Endothelial cell of umbilical vein (primary cell): ENCODE measurements around the gene RPS6KA4. TPM values are rescaled to one million over a fixed set of nuclear protein-coding genes. Genes with fewer than 3 reads are reported as not detected.

ENCODE experiments used
- BruUV-seq: library from RNA; stranded (reverse); fragments of 400-500 nt; replicated peaks from 2 replicates; lab custom pipeline; 2021; lab: Mats Ljungman, UMichigan
- CTCF ChIA-PET: fragments of 300-600, 350-600 bp; sonication (Branson Sonifier 250); formaldehyde crosslinking; loops from one replicate; lab custom pipeline; 2021; ENCODE audit warnings: antibody characterized with exemption, inconsistent platforms; lab: Charles Lee
- POLR2A ChIA-PET: fragments of 300-600, 350-600 bp; sonication (Branson Sonifier 250); formaldehyde crosslinking; loops from one replicate; lab custom pipeline; 2021; ENCODE audit warnings: antibody characterized with exemption, inconsistent platforms; lab: Charles Lee
- DNase-seq: peaks from one replicate; pipeline ENCODE4 v3.0.0-alpha.2; 2011; ENCODE audit warnings: low read depth, low spot score
- FAIRE-seq: peaks from 2 replicates; lab custom pipeline; 2011; peaks lifted over from hg19 to GRCh38; lab: Jason Lieb, UNC
- H2AFZ ChIP-seq: 2 replicates; pipeline ENCODE4 v1.6.0; 2012; ENCODE audit warnings: low read depth, low read length, control low read depth, inconsistent platforms
- H3K27ac ChIP-seq: 2 replicates; pipeline ENCODE4 v1.5.1; 2011; ENCODE audit warnings: low read depth, mild to moderate bottlenecking, control low read depth, low read length, moderate library complexity; ENCODE audit not compliant: insufficient read depth
- H3K27me3 ChIP-seq, 2 experiments: 2 replicates each; pipeline versions ENCODE4 v1.6.0 to v1.6.1; 2011; ENCODE audit warnings: low read length in 2 of 2, mixed read lengths in 1 of 2; ENCODE audit not compliant: control insufficient read depth in 2 of 2, insufficient read depth in 2 of 2
- H3K36me3 ChIP-seq, 2 experiments: 2 replicates in 1 of 2; 3 replicates in 1 of 2; pipeline ENCODE4 v1.5.1; 2011; ENCODE audit warnings: low read length in 2 of 2, mild to moderate bottlenecking in 1 of 2, moderate library complexity in 1 of 2; ENCODE audit not compliant: control insufficient read depth in 2 of 2, insufficient read depth in 2 of 2; ENCODE audit errors: extremely low read depth in 1 of 2
- H3K4me1 ChIP-seq: 3 replicates; pipeline ENCODE4 v1.5.1; 2011; ENCODE audit warnings: mild to moderate bottlenecking, low read length; ENCODE audit not compliant: control insufficient read depth, insufficient read depth; ENCODE audit errors: extremely low read depth
- H3K4me2 ChIP-seq: 2 replicates; pipeline ENCODE4 v1.6.1; 2011; ENCODE audit warnings: low read length, control low read depth, mixed read lengths; ENCODE audit not compliant: insufficient read depth
- H3K4me3 ChIP-seq, 3 experiments: fragments of 200-600 bp in 1 of 3; sonication (generic), shearing (Covaris generic) in 1 of 3; replicated peaks in 1 of 3; 2 replicates each; pipeline ENCODE4 v1.5.1; 2011 to 2016; ENCODE audit warnings: control low read depth in 3 of 3, low read length in 3 of 3, mild to moderate bottlenecking in 2 of 3, inconsistent platforms in 1 of 3, low read depth in 1 of 3, moderate library complexity in 1 of 3; ENCODE audit not compliant: insufficient read depth in 1 of 3
- H3K79me2 ChIP-seq: 2 replicates; pipeline ENCODE4 v1.6.0; 2012; ENCODE audit warnings: low read length, inconsistent platforms; ENCODE audit not compliant: control insufficient read depth, insufficient read depth
- H3K9ac ChIP-seq: replicated peaks from 2 replicates; pipeline ENCODE3; 2011; ENCODE audit warnings: low read length, control low read depth; ENCODE audit not compliant: insufficient read depth; ENCODE audit errors: extremely low read depth
- H3K9me1 ChIP-seq: replicated peaks from 3 replicates; pipeline ENCODE4 v1.6.0; 2011; ENCODE audit warnings: mild to moderate bottlenecking, low read length; ENCODE audit not compliant: control insufficient read depth, insufficient read depth; ENCODE audit errors: extremely low read depth
- H3K9me3 ChIP-seq: replicated peaks from 2 replicates; pipeline ENCODE4 v1.5.1; 2012; ENCODE audit warnings: low read length, inconsistent platforms; ENCODE audit not compliant: control insufficient read depth, insufficient read depth
- H4K20me1 ChIP-seq: replicated peaks from 2 replicates; pipeline ENCODE3; 2011; ENCODE audit warnings: mild to moderate bottlenecking, low read length; ENCODE audit not compliant: control insufficient read depth, insufficient read depth; ENCODE audit errors: extremely low read depth
- CTCF ChIP-seq, 2 donors: IDR thresholded peaks; 1 replicate in 1 of 2; 2 replicates in 1 of 2; pipeline ENCODE4 v1.5.1; 2011; ENCODE audit warnings: low read length in 2 of 2, mild to moderate bottlenecking in 2 of 2, moderate library complexity in 2 of 2, control low read depth in 1 of 2, inconsistent platforms in 1 of 2, low read depth in 1 of 2; ENCODE audit not compliant: insufficient read depth in 1 of 2; ENCODE audit errors: extremely low read depth in 1 of 2
- GATA2 ChIP-seq: IDR thresholded peaks from 2 replicates; pipeline ENCODE4 v1.7.0; 2011; ENCODE audit warnings: low read depth, mild to moderate bottlenecking, moderate library complexity, mixed read lengths, low read length; ENCODE audit not compliant: insufficient read length, insufficient read depth
- dilution Hi-C: fragments of 300-500 bp; cut with MboI; formaldehyde crosslinking; loops from one replicate; pipeline ENCODE4 v1.15.0; 2019; ENCODE audit warnings: low sequenced_read_pairs; ENCODE audit not compliant: extremely low pct_ligation_motif_present
- intact Hi-C: fragments of 100-400 bp; cut with micrococcal nuclease; formaldehyde crosslinking; loops from one replicate; pipeline ENCODE4 v1.10.0; 2022
- polyA plus RNA-seq, 4 experiments: library from polyadenylated mRNA; depleted of rRNA in 3 of 4; stranded (reverse) in 3 of 4; unstranded in 1 of 4; fragments of >200 nt; gene quantifications; 2 replicates each; pipeline versions ENCODE4 v1.2.1 to v1.2.3, GENCODE V29; 2011 to 2012; ENCODE audit warnings: missing spikeins in 1 of 4
- total RNA-seq: library from RNA; stranded (reverse); gene quantifications from 2 replicates; pipeline ENCODE4 v1.2.3, GENCODE V29; 2021

RPS6KA4 gene
- total and polyA plus RNA-seq, 2 donors (not counting 3 experiments of a cell fraction or from before 2014, with no cell fraction given) = 26.5 to 44.1 TPM

GRCh38 chr11:64314146-64314804 is 44.7 kb upstream of the RPS6KA4 start:
- dilution Hi-C loops = no loop called here
- H3K4me3 ChIP-seq = no peak overlapping the region

More at GRCh38 chr11:64314146-64314804, 44.7 kb upstream of the RPS6KA4 start:
- H3K4me1 ChIP-seq = peaks cover 9% of the 10 kb centered on the region
- CTCF ChIA-PET = no interaction called here
- no peak for DNase-seq
- no peaks in the 10 kb centered on the region for H3K27me3 ChIP-seq
- H4K20me1 ChIP-seq = no peaks in the 10 kb centered on the region
- H3K9me3 ChIP-seq = no peaks in the 10 kb centered on the region
- no peak overlapping the region for H3K9ac ChIP-seq
- no peak overlapping the region for H3K4me2 ChIP-seq
- intact Hi-C loops = no loop called here
- no peak overlapping the region for H3K27ac ChIP-seq
- H3K36me3 ChIP-seq = peaks cover 2 to 7% of the 10 kb centered on the region in 2 experiments
- no peak for FAIRE-seq
- no peak overlapping the region for H2AFZ ChIP-seq
- no peaks in the 10 kb centered on the region for H3K9me1 ChIP-seq
- POLR2A ChIA-PET = no interaction called here
- peak in 1 of 2 donors; percentile 8 for TF ChIP-seq CTCF (IDR thresholded peaks at IDR 0.05; ENCODE audit: extremely low read depth in 1 of 2, insufficient read depth in 1 of 2, low read depth in 1 of 2, low read length in 2 of 2)
- no peak for TF ChIP-seq GATA2
- BruUV-seq = no TSS peak
- peaks cover 4% of the 10 kb centered on the region for H3K79me2 ChIP-seq
